ENCODE data around the gene ABI1.

The ABI1 gene

GRCh38 chr10:26805567-26806245 is 55.1 kb downstream of the ABI1 start:
- TF ChIP-seq CTCF (IDR thresholded peaks at IDR 0.05; ENCODE audit: insufficient read depth, low read length, poor library complexity, severe bottlenecking) = no peak
- H3K4me3 ChIP-seq (replicated peaks; ENCODE audit: low read depth, low read length) = no peak overlapping the region
- H3K27me3 ChIP-seq (replicated peaks; ENCODE audit: control insufficient read depth, insufficient read depth, low read length) = no peaks in the 10 kb centered on the region
- H3K36me3 ChIP-seq (ENCODE audit: control insufficient read depth, insufficient read depth, low read length) = no peaks in the 10 kb centered on the region; the same call in none of the 2 replicates
- DNase-seq (ENCODE audit: extremely low read depth, insufficient read length) = no peak

- H3K4me3 ChIP-seq (replicated peaks; ENCODE audit: low read depth, low read length) = no peak overlapping the region
- no peaks in the 10 kb centered on the region for H3K27me3 ChIP-seq (replicated peaks; ENCODE audit: control insufficient read depth, insufficient read depth, low read length)
- DNase-seq (ENCODE audit: extremely low read depth, insufficient read length) = no peak
- no peaks in the 10 kb centered on the region; the same call in none of the 2 replicates for H3K36me3 ChIP-seq (ENCODE audit: control insufficient read depth, insufficient read depth, low read length)
- TF ChIP-seq CTCF (IDR thresholded peaks at IDR 0.05; ENCODE audit: insufficient read depth, low read length, poor library complexity, severe bottlenecking) = no peak
Measured at GRCh38 chr10:26804418-26805393, 56.1 kb downstream of the ABI1 start.

GRCh38 chr10:26803849-26804248 is 56.9 kb downstream of the ABI1 start:
- no peaks in the 10 kb centered on the region; the same call in none of the 2 replicates for H3K36me3 ChIP-seq (ENCODE audit: control insufficient read depth, insufficient read depth, low read length)
- H3K27me3 ChIP-seq (replicated peaks; ENCODE audit: control insufficient read depth, insufficient read depth, low read length) = no peaks in the 10 kb centered on the region
- TF ChIP-seq CTCF (IDR thresholded peaks at IDR 0.05; ENCODE audit: insufficient read depth, low read length, poor library complexity, severe bottlenecking) = no peak
- no peak for DNase-seq (ENCODE audit: extremely low read depth, insufficient read length)
- no peak overlapping the region for H3K4me3 ChIP-seq (replicated peaks; ENCODE audit: low read depth, low read length)

GRCh38 chr10:26802527-26802926 is 58.2 kb downstream of the ABI1 start:
- H3K4me3 ChIP-seq (replicated peaks; ENCODE audit: low read depth, low read length) = no peak overlapping the region
- TF ChIP-seq CTCF (IDR thresholded peaks at IDR 0.05; ENCODE audit: insufficient read depth, low read length, poor library complexity, severe bottlenecking) = no peak
- no peak for DNase-seq (ENCODE audit: extremely low read depth, insufficient read length)

GRCh38 chr10:26801831-26802230 is 58.9 kb downstream of the ABI1 start:
- Histone ChIP-seq H3K27me3 (replicated peaks; ENCODE audit: control insufficient read depth, insufficient read depth, low read length) (no peaks in the 10 kb centered on the region), H3K36me3 (ENCODE audit: control insufficient read depth, insufficient read depth, low read length) (no peaks in the 10 kb centered on the region; the same call in 1 of the 2 replicates), H3K4me3 (replicated peaks; ENCODE audit: low read depth, low read length) (no peak overlapping the region)
- TF ChIP-seq CTCF (IDR thresholded peaks at IDR 0.05; ENCODE audit: insufficient read depth, low read length, poor library complexity, severe bottlenecking) = no peak
- DNase-seq (ENCODE audit: extremely low read depth, insufficient read length) = no peak

More at GRCh38 chr10:26802527-26802926, 58.2 kb downstream of the ABI1 start:
- no peaks in the 10 kb centered on the region; the same call in none of the 2 replicates for H3K36me3 ChIP-seq (ENCODE audit: control insufficient read depth, insufficient read depth, low read length)
- no peaks in the 10 kb centered on the region for H3K27me3 ChIP-seq (replicated peaks; ENCODE audit: control insufficient read depth, insufficient read depth, low read length)
